ENCODE data around the gene ZFP90.

ZFP90 gene

GRCh38 chr16:68528233-68528632, 10.9 kb upstream of the ZFP90 start:
- TF ChIP-seq CTCF (conservative IDR thresholded peaks at IDR 0.05; ENCODE audit: low read depth, low read length) = no peak
- H3K4me3 ChIP-seq (ENCODE audit: low read depth, low read length) = no peak overlapping the region
- no peak for DNase-seq (ENCODE audit: low read depth)

- TF ChIP-seq CTCF (conservative IDR thresholded peaks at IDR 0.05; ENCODE audit: low read depth, low read length) = peak; percentile 93
- DNase-seq (ENCODE audit: low read depth) = peak; percentile 86
- H3K4me3 ChIP-seq (ENCODE audit: low read depth, low read length) = peak overlapping the region; percentile 32
These were observed 10.3 kb upstream of the ZFP90 start for GRCh38 chr16:68528686-68529379.

- H3K4me3 ChIP-seq (ENCODE audit: low read depth, low read length) = peak overlapping the region; percentile 81
- TF ChIP-seq CTCF (conservative IDR thresholded peaks at IDR 0.05; ENCODE audit: low read depth, low read length) = no peak
- DNase-seq (ENCODE audit: low read depth) = no peak
These were observed 9.5 kb upstream of the ZFP90 start for GRCh38 chr16:68529608-68529930.

- no peak for TF ChIP-seq CTCF (conservative IDR thresholded peaks at IDR 0.05; ENCODE audit: low read depth, low read length)
- DNase-seq (ENCODE audit: low read depth) = peak; percentile 90
- H3K4me3 ChIP-seq (ENCODE audit: low read depth, low read length) = peak overlapping the region; percentile 81
These were observed 9.0 kb upstream of the ZFP90 start for GRCh38 chr16:68529931-68530701.

- no peak for TF ChIP-seq CTCF (conservative IDR thresholded peaks at IDR 0.05; ENCODE audit: low read depth, low read length)
- no peak overlapping the region for H3K4me3 ChIP-seq (ENCODE audit: low read depth, low read length)
- no peak for DNase-seq (ENCODE audit: low read depth)
These were observed 5.2 kb upstream of the ZFP90 start for GRCh38 chr16:68533937-68534336.

GRCh38 chr16:68535331-68535730, 3.8 kb upstream of the ZFP90 start:
- H3K4me3 ChIP-seq (ENCODE audit: low read depth, low read length) = no peak overlapping the region
- DNase-seq (ENCODE audit: low read depth) = no peak
- TF ChIP-seq CTCF (conservative IDR thresholded peaks at IDR 0.05; ENCODE audit: low read depth, low read length) = no peak
